Measurements from ENCODE around the gene LYSET.

GRCh38 chr14:93220509-93220908 is 35.4 kb downstream of the LYSET start:
- TF ChIP-seq ATF2 (tag by site-specific recombination; IDR thresholded peaks at IDR 0.05; ENCODE audit: low read depth) (no peak), ZBTB49 (tag by site-specific recombination; IDR thresholded peaks at IDR 0.05; ENCODE audit: low read depth) (no peak), RBAK (tag by site-specific recombination; IDR thresholded peaks at IDR 0.05) (no peak), ZNF10 (tag by site-specific recombination; IDR thresholded peaks at IDR 0.05) (no peak)
